ENCODE results near the gene RAPGEF5. TPM values are rescaled to one million over a fixed set of nuclear protein-coding genes. Genes with fewer than 3 reads are reported as not detected.
A peak's percentile ranks its signal among the peaks of the same experiment; 100 is the strongest.

The RAPGEF5 gene
- total and polyA plus RNA-seq, 2 donors: 6.1 to 30.5 TPM

DNA sequence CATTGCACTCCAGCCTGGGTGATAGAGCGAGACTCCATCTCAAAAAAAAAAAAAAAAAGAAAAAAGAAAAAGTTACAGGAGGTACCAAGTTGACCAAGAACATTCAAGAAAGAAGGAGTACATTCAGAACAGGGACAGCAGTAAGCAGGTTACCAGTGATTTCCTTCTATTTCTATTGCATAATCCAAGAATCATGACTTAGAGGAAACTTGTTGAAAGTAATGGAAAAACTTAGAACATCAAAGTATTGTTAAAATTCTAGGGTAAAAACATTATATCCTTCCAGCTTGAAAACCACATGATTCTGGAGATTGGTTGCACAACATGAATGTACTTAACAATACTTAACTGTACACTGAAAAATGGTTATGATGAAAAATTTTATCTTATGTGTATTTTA, 25.2 kb downstream of the RAPGEF5 start:
- DNase-seq (ENCODE audit: low read depth in 6 of 9, low spot score in 9 of 9): no peak
- Histone ChIP-seq H3K27ac (ENCODE audit: low read depth in 1 of 2, low read length in 1 of 2) (no peak overlapping the region), H3K27me3 (ENCODE audit: control insufficient read depth in 2 of 2, insufficient read depth in 1 of 2, low read length in 1 of 2) (no peaks in the 10 kb centered on the region), H3K9me3 (ENCODE audit: control insufficient read depth in 2 of 2, insufficient read depth in 1 of 2, low read length in 1 of 2) (no peaks in the 10 kb centered on the region), H3K4me1 (ENCODE audit: control insufficient read depth in 2 of 2, insufficient read depth in 2 of 2, low read length in 2 of 2) (peaks cover 15 to 31% of the 10 kb centered on the region in 2 donors), H3K4me3 (ENCODE audit: low read length in 2 of 2) (no peak overlapping the region), H3K36me3 (ENCODE audit: control insufficient read depth in 2 of 2, insufficient read depth in 2 of 2, low read length in 1 of 2) (peaks cover 0 to under 1% of the 10 kb centered on the region in 2 donors)
- WGBS: 100% methylated on average over 1 of the region's 1 CpG

GRCh38 chr7:22330903-22331302, 26.1 kb downstream of the RAPGEF5 start:
- Histone ChIP-seq H3K36me3 (ENCODE audit: control insufficient read depth in 2 of 2, insufficient read depth in 2 of 2, low read length in 1 of 2) (no peaks in the 10 kb centered on the region), H3K27me3 (ENCODE audit: control insufficient read depth in 2 of 2, insufficient read depth in 1 of 2, low read length in 1 of 2) (no peaks in the 10 kb centered on the region), H3K9me3 (ENCODE audit: control insufficient read depth in 2 of 2, insufficient read depth in 1 of 2, low read length in 1 of 2) (no peaks in the 10 kb centered on the region), H3K4me3 (ENCODE audit: low read length in 2 of 2) (no peak overlapping the region), H3K4me1 (ENCODE audit: control insufficient read depth in 2 of 2, insufficient read depth in 2 of 2, low read length in 2 of 2) (peaks cover 15 to 31% of the 10 kb centered on the region in 2 donors), H3K27ac (ENCODE audit: low read depth in 1 of 2, low read length in 1 of 2) (no peak overlapping the region)
- DNase-seq (ENCODE audit: low read depth in 6 of 9, low spot score in 9 of 9): no peak
- 95% methylated on average over 8 of the region's 8 CpGs for WGBS

DNA sequence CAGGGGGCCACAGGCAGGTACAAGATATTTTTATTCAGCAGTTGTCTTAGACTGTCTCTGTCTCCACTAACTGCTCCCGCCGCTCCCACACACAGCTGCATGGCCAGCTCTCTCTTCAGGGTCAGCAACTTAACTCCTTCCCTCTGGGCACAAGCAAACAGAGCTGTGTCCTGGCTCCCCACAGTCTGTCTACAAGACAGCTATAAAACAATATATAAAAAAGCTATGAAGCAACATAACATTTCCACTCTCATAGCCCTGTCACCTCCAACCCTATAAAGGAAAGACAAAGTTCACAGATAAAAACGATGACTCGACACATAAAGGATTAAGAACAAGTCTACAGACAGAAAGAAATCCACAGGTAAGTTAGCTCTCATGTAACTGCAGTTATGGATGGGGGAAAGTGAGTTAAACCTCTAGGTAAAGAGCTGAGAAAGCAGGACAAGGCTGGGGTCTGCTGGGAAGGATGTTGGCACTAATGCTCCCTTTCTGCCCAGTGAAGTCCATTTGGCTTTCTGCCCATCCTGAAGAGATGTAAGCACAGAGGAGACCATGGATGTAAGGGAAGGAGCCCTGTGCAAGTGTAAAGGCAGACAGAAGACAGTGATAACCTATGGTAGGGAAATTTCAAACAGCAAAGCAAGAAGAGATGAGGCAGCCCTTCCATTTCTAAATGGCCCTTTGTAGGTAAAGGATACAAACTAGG, 27.0 kb downstream of the RAPGEF5 start:
- Histone ChIP-seq H3K9me3 (ENCODE audit: control insufficient read depth in 2 of 2, insufficient read depth in 1 of 2, low read length in 1 of 2) (no peaks in the 10 kb centered on the region), H3K4me3 (ENCODE audit: low read length in 2 of 2) (no peak overlapping the region), H3K27me3 (ENCODE audit: control insufficient read depth in 2 of 2, insufficient read depth in 1 of 2, low read length in 1 of 2) (no peaks in the 10 kb centered on the region), H3K4me1 (ENCODE audit: control insufficient read depth in 2 of 2, insufficient read depth in 2 of 2, low read length in 2 of 2) (peaks cover 17 to 37% of the 10 kb centered on the region in 2 donors), H3K27ac (ENCODE audit: low read depth in 1 of 2, low read length in 1 of 2) (peak overlapping the region in 1 of 2 donors; percentile 43), H3K36me3 (ENCODE audit: control insufficient read depth in 2 of 2, insufficient read depth in 2 of 2, low read length in 1 of 2) (no peaks in the 10 kb centered on the region)
- 98% methylated on average over 4 of the region's 4 CpGs for WGBS
- DNase-seq (ENCODE audit: low read depth in 6 of 9, low spot score in 9 of 9): no peak

GRCh38 chr7:22326181-22326580, 30.8 kb downstream of the RAPGEF5 start:
- no peaks in the 10 kb centered on the region for H3K27me3 ChIP-seq (ENCODE audit: control insufficient read depth in 2 of 2, insufficient read depth in 1 of 2, low read length in 1 of 2)
- peaks cover 19 to 31% of the 10 kb centered on the region in 2 donors for H3K4me1 ChIP-seq (ENCODE audit: control insufficient read depth in 2 of 2, insufficient read depth in 2 of 2, low read length in 2 of 2)
- DNase-seq (ENCODE audit: low read depth in 6 of 9, low spot score in 9 of 9): no peak
- H3K4me3 ChIP-seq (ENCODE audit: low read length in 2 of 2): no peak overlapping the region
- H3K9me3 ChIP-seq (ENCODE audit: control insufficient read depth in 2 of 2, insufficient read depth in 1 of 2, low read length in 1 of 2): no peaks in the 10 kb centered on the region
- 80% methylated on average over 4 of the region's 4 CpGs for WGBS
- H3K27ac ChIP-seq (ENCODE audit: low read depth in 1 of 2, low read length in 1 of 2): no peak overlapping the region
- H3K36me3 ChIP-seq (ENCODE audit: control insufficient read depth in 2 of 2, insufficient read depth in 2 of 2, low read length in 1 of 2): no peaks in the 10 kb centered on the region

- Histone ChIP-seq H3K27me3 (ENCODE audit: control insufficient read depth in 2 of 2, insufficient read depth in 1 of 2, low read length in 1 of 2) (no peaks in the 10 kb centered on the region), H3K9me3 (ENCODE audit: control insufficient read depth in 2 of 2, insufficient read depth in 1 of 2, low read length in 1 of 2) (no peaks in the 10 kb centered on the region), H3K4me3 (ENCODE audit: low read length in 2 of 2) (no peak overlapping the region), H3K27ac (ENCODE audit: low read depth in 1 of 2, low read length in 1 of 2) (no peak overlapping the region), H3K36me3 (ENCODE audit: control insufficient read depth in 2 of 2, insufficient read depth in 2 of 2, low read length in 1 of 2) (no peaks in the 10 kb centered on the region), H3K4me1 (ENCODE audit: control insufficient read depth in 2 of 2, insufficient read depth in 2 of 2, low read length in 2 of 2) (peaks cover 19 to 31% of the 10 kb centered on the region in 2 donors)
- DNase-seq (ENCODE audit: low read depth in 6 of 9, low spot score in 9 of 9): no peak
- WGBS: 95% methylated on average over 4 of the region's 4 CpGs
Observed at GRCh38 chr7:22325671-22326070, 31.3 kb downstream of the RAPGEF5 start.

DNA sequence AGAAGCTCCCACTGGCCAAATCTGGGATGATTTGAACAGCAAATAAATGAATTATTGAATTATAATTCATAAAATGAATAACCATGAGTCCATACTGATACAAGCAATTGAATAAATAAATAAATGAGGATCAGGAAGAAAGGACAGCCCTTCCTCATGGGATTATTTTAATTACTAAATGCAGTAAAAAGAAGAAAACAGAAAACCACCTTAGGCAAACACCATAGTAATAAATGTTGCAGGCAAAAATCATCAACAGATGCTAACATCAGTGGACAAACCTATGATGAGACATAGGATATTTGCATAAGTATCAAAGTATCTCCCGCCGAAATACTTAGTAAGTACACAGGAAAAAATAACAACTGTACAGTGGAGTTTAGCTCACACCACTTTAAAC, 33.2 kb downstream of the RAPGEF5 start:
- WGBS: 95% methylated on average over 2 of the region's 2 CpGs
- no peak for DNase-seq (ENCODE audit: low read depth in 6 of 9, low spot score in 9 of 9)
- no peaks in the 10 kb centered on the region for H3K36me3 ChIP-seq (ENCODE audit: control insufficient read depth in 2 of 2, insufficient read depth in 2 of 2, low read length in 1 of 2)
- H3K27ac ChIP-seq (ENCODE audit: low read depth in 1 of 2, low read length in 1 of 2): no peak overlapping the region
- peaks cover 10 to 22% of the 10 kb centered on the region in 2 donors for H3K4me1 ChIP-seq (ENCODE audit: control insufficient read depth in 2 of 2, insufficient read depth in 2 of 2, low read length in 2 of 2)
- H3K9me3 ChIP-seq (ENCODE audit: control insufficient read depth in 2 of 2, insufficient read depth in 1 of 2, low read length in 1 of 2): no peaks in the 10 kb centered on the region
- H3K27me3 ChIP-seq (ENCODE audit: control insufficient read depth in 2 of 2, insufficient read depth in 1 of 2, low read length in 1 of 2): no peaks in the 10 kb centered on the region
- H3K4me3 ChIP-seq (ENCODE audit: low read length in 2 of 2): no peak overlapping the region

DNA sequence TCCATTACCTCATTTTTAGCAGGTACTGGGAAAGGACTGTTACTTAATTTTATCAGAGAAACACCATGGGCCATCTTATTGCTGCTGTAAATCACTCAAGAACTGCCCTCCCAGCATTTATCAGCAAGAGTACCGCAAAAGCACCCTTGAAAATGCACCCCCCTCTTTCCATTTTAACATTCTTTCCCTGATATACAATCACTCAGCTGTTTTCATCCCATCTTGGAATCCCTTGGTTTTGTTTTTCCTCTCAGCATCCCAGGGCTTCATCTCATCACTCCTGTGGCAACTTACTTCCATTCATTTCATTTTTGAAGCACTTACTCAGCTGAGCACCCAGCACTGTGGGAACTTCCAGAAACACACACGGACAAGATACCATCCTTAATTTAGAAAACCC, 36.5 kb downstream of the RAPGEF5 start:
- WGBS: 95% methylated on average over 2 of the region's 2 CpGs
- Histone ChIP-seq H3K27ac (ENCODE audit: low read depth in 1 of 2, low read length in 1 of 2) (no peak overlapping the region), H3K4me1 (ENCODE audit: control insufficient read depth in 2 of 2, insufficient read depth in 2 of 2, low read length in 2 of 2) (peaks cover 10 to 21% of the 10 kb centered on the region in 2 donors), H3K27me3 (ENCODE audit: control insufficient read depth in 2 of 2, insufficient read depth in 1 of 2, low read length in 1 of 2) (no peaks in the 10 kb centered on the region), H3K36me3 (ENCODE audit: control insufficient read depth in 2 of 2, insufficient read depth in 2 of 2, low read length in 1 of 2) (peaks cover 0 to 6% of the 10 kb centered on the region in 2 donors), H3K9me3 (ENCODE audit: control insufficient read depth in 2 of 2, insufficient read depth in 1 of 2, low read length in 1 of 2) (no peaks in the 10 kb centered on the region), H3K4me3 (ENCODE audit: low read length in 2 of 2) (no peak overlapping the region)
- DNase-seq (ENCODE audit: low read depth in 6 of 9, low spot score in 9 of 9): no peak

GRCh38 chr7:22319424-22320403, 37.2 kb downstream of the RAPGEF5 start:
- H3K9me3 ChIP-seq (ENCODE audit: control insufficient read depth in 2 of 2, insufficient read depth in 1 of 2, low read length in 1 of 2): no peaks in the 10 kb centered on the region
- 91% methylated on average over 7 of the region's 7 CpGs for WGBS
- H3K27ac ChIP-seq (ENCODE audit: low read depth in 1 of 2, low read length in 1 of 2): no peak overlapping the region
- no peak overlapping the region for H3K4me3 ChIP-seq (ENCODE audit: low read length in 2 of 2)
- H3K4me1 ChIP-seq (ENCODE audit: control insufficient read depth in 2 of 2, insufficient read depth in 2 of 2, low read length in 2 of 2): peaks cover 6 to 14% of the 10 kb centered on the region in 2 donors
- no peaks in the 10 kb centered on the region for H3K27me3 ChIP-seq (ENCODE audit: control insufficient read depth in 2 of 2, insufficient read depth in 1 of 2, low read length in 1 of 2)
- DNase-seq (ENCODE audit: low read depth in 6 of 9, low spot score in 9 of 9): no peak
- peaks cover 3 to 12% of the 10 kb centered on the region in 2 donors for H3K36me3 ChIP-seq (ENCODE audit: control insufficient read depth in 2 of 2, insufficient read depth in 2 of 2, low read length in 1 of 2)

DNA sequence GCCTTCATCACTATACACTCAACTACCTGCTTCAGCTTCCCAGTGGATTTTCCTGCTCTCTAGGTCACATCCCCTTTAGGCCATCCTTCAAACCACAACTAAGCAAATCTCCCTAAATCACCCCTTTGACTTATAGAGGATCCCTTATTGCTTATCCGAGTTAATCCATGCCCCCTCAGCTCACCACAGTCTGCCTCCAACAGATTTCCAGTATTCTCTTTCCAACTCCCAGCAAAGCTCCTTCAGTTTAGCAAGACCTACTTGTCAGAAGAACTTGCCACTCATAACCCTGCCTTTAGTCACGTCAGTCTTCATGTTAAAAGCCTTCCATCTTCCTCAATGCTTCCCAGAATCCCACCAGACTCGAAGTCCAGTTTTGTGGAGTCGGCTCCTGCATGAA, 38.6 kb downstream of the RAPGEF5 start:
- Histone ChIP-seq H3K36me3 (ENCODE audit: control insufficient read depth in 2 of 2, insufficient read depth in 2 of 2, low read length in 1 of 2) (peaks cover 4 to 23% of the 10 kb centered on the region in 2 donors), H3K27me3 (ENCODE audit: control insufficient read depth in 2 of 2, insufficient read depth in 1 of 2, low read length in 1 of 2) (no peaks in the 10 kb centered on the region), H3K9me3 (ENCODE audit: control insufficient read depth in 2 of 2, insufficient read depth in 1 of 2, low read length in 1 of 2) (no peaks in the 10 kb centered on the region), H3K27ac (ENCODE audit: low read depth in 1 of 2, low read length in 1 of 2) (no peak overlapping the region), H3K4me1 (ENCODE audit: control insufficient read depth in 2 of 2, insufficient read depth in 2 of 2, low read length in 2 of 2) (peaks cover 6 to 12% of the 10 kb centered on the region in 2 donors), H3K4me3 (ENCODE audit: low read length in 2 of 2) (no peak overlapping the region)
- no peak for DNase-seq (ENCODE audit: low read depth in 6 of 9, low spot score in 9 of 9)
- over 99% methylated on average over 4 of the region's 4 CpGs for WGBS
